DOHH2 (cell line): ENCODE measurements around the gene ENDOV.

Source experiments
- CTCF ChIP-seq: fragments of 200-600 bp; sonication (generic); IDR thresholded peaks from one replicate; pipeline ENCODE4 v1.5.1; 2014; ENCODE audit warnings: antibody characterized with exemption, mild to moderate bottlenecking, low read depth, low read length; ENCODE audit not compliant: poor library complexity, severe bottlenecking
- EZH2phosphoT487 ChIP-seq: fragments of 200-600 bp; sonication (generic); IDR thresholded peaks from 2 replicates; pipeline ENCODE4 v1.6.1; 2017; ENCODE audit warnings: borderline replicate concordance, mild to moderate bottlenecking, antibody characterized with exemption, low read length, moderate library complexity, mixed read lengths

- TF ChIP-seq CTCF (no peak), EZH2phosphoT487 (no peak)
These were observed 16.6 kb downstream of the ENDOV start for GRCh38 chr17:80431246-80432195.
